Measurements from ENCODE around the gene DTYMK.

DNA sequence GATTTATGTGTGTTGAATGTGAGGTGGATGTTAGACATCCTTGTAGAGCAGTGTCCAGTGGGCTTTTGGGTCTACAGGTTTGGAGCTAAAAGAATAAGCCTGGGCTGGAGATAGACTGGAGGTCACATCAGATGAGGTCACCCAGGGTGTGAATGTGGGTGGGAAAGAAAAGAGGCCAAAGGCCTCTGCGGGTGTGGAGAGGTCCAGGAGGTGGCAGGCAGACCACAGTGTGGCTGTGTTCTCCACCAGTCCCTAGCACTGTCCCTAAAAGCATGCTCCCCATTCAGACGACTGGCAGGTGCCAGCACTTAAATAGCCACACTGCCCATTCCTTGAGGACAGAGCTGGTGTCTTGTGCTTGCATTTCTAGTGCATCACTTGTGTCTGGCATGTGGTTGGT lies 45.0 kb downstream of the DTYMK start:
- TF ChIP-seq POLR2AphosphoS5 (IDR thresholded peaks at IDR 0.05), result no peak
- TF ChIP-seq, protein P1, sequence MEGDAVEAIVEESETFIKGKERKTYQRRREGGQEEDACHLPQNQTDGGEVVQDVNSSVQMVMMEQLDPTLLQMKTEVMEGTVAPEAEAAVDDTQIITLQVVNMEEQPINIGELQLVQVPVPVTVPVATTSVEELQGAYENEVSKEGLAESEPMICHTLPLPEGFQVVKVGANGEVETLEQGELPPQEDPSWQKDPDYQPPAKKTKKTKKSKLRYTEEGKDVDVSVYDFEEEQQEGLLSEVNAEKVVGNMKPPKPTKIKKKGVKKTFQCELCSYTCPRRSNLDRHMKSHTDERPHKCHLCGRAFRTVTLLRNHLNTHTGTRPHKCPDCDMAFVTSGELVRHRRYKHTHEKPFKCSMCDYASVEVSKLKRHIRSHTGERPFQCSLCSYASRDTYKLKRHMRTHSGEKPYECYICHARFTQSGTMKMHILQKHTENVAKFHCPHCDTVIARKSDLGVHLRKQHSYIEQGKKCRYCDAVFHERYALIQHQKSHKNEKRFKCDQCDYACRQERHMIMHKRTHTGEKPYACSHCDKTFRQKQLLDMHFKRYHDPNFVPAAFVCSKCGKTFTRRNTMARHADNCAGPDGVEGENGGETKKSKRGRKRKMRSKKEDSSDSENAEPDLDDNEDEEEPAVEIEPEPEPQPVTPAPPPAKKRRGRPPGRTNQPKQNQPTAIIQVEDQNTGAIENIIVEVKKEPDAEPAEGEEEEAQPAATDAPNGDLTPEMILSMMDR (IDR thresholded peaks at IDR 0.05 in 8 of 11, conservative IDR thresholded peaks at IDR 0.05 in 3 of 11), result no peak

All from spleen (tissue), 7 donors.